HEK293T (cell line): ENCODE measurements around the gene INPP5E.

ENCODE experiments used
- CTCF ChIA-PET: fragments of 350-600 bp; formaldehyde crosslinking; extraction: SDS; loops from one replicate; lab custom pipeline; 2021; ENCODE audit warnings: antibody characterized with exemption, inconsistent platforms; lab: Yijun Ruan, JAX
- POLR2A ChIA-PET: fragments of 350-600 bp; formaldehyde crosslinking; extraction: SDS; loops from one replicate; lab custom pipeline; 2020; ENCODE audit warnings: antibody characterized with exemption, inconsistent platforms; lab: Yijun Ruan, JAX
- DNase-seq: peaks from one replicate; pipeline ENCODE4 v3.0.0; 2012; ENCODE audit warnings: mixed read lengths; ENCODE audit errors: extremely low spot score
- ARNT ChIP-seq: fragments of 450-650 bp; IDR thresholded peaks from 2 replicates; pipeline ENCODE4 v1.6.1; 2017; ENCODE audit warnings: mild to moderate bottlenecking
- BHLHE40 ChIP-seq: fragments of 450-650 bp; IDR thresholded peaks from 2 replicates; pipeline ENCODE4 v1.6.1; 2016; ENCODE audit warnings: mild to moderate bottlenecking, moderate library complexity, borderline replicate concordance
- CTBP1 ChIP-seq: fragments of 450-650 bp; IDR thresholded peaks from 2 replicates; pipeline ENCODE4 v1.6.1; 2016; ENCODE audit warnings: borderline replicate concordance
- ELF4 ChIP-seq: fragments of 450-650 bp; IDR thresholded peaks from 2 replicates; pipeline ENCODE4 v1.6.1; 2017; ENCODE audit warnings: antibody characterized with exemption
- FOXA1 ChIP-seq: fragments of 450-650 bp; IDR thresholded peaks from 2 replicates; pipeline ENCODE4 v1.6.1; 2016; ENCODE audit warnings: mild to moderate bottlenecking
- FOXK2 ChIP-seq: fragments of 450-650 bp; IDR thresholded peaks from 2 replicates; pipeline ENCODE4 v1.6.1; 2016; ENCODE audit warnings: mild to moderate bottlenecking
- FOXM1 ChIP-seq: fragments of 450-650 bp; IDR thresholded peaks from 2 replicates; pipeline ENCODE4 v1.6.1; 2017; ENCODE audit warnings: mild to moderate bottlenecking, borderline replicate concordance
- HDGF ChIP-seq: fragments of 450-650 bp; IDR thresholded peaks from 2 replicates; pipeline ENCODE4 v1.6.1; 2017; ENCODE audit warnings: antibody characterized with exemption, borderline replicate concordance
- L3MBTL2 ChIP-seq: fragments of 450-650 bp; conservative IDR thresholded peaks from 2 replicates; pipeline ENCODE4 v1.6.1; 2016; ENCODE audit warnings: mild to moderate bottlenecking
- LEF1 ChIP-seq: fragments of 450-650 bp; IDR thresholded peaks from 2 replicates; pipeline ENCODE4 v1.6.1; 2017; ENCODE audit warnings: mild to moderate bottlenecking, borderline replicate concordance
- NFRKB ChIP-seq: fragments of 450-650 bp; IDR thresholded peaks from 2 replicates; pipeline ENCODE4 v1.6.1; 2016; ENCODE audit warnings: mild to moderate bottlenecking, moderate library complexity
- PKNOX1 ChIP-seq: fragments of 450-650 bp; IDR thresholded peaks from 2 replicates; pipeline ENCODE4 v1.6.1; 2016
- SP1 ChIP-seq: fragments of 450-650 bp; IDR thresholded peaks from 2 replicates; pipeline ENCODE4 v1.6.1; 2017
- SUZ12 ChIP-seq: fragments of 450-650 bp; IDR thresholded peaks from 2 replicates; pipeline ENCODE4 v1.6.1; 2016; ENCODE audit warnings: mild to moderate bottlenecking
- TARDBP ChIP-seq: fragments of 450-650 bp; IDR thresholded peaks from 2 replicates; pipeline ENCODE4 v1.6.1; 2016
- ZNF384 ChIP-seq: fragments of 450-650 bp; IDR thresholded peaks from 2 replicates; pipeline ENCODE4 v1.6.1; 2016

Gene INPP5E

GRCh38 chr9:136453326-136453725, 13.7 kb upstream of the INPP5E start:
- ChIA-PET CTCF (no interaction called here), POLR2A (no interaction called here)
- TF ChIP-seq NFRKB: no peak
- no peak for DNase-seq

DNA sequence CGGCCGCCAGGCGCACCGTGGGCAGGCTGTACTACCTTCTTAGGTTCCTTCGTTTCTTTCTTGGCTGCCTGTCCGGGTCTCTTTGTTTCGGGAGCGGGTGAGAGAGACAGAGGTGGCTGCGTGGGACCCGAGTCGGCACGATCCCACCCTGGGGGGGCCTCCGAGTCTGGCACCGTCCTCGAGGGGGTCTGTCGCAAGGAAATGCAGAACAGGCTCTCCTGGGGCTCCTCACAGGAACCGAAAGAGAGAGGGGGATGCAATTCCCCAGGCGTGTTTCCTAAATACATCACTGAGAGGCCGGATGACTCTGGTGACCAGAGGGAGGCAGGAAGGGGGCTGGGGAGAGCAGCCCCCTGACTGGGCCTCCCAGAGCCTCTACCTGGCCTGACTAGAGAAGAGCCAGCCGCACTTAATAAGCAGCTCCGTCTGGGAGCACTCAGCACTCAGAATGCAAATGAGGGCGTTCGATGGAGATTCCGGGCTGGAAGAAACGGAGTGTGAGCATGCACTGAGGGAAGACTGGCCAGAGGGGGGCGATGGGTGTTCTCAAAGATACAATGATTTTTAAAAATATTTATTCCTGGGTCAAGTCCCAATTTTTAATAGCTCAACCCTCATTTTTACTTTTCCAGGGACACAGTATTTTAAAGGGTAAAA, 11.7 kb upstream of the INPP5E start:
- ChIA-PET CTCF (interaction anchor here (0.7 kb wide), 1 partner anchor 127 kb away, joined by 3 read pairs; no protein-coding TSS in a partner anchor), POLR2A (no interaction called here)
- no peak for TF ChIP-seq CTBP1
- TF ChIP-seq FOXA1: no peak
- no peak for TF ChIP-seq ARNT
- no peak for TF ChIP-seq PKNOX1
- TF ChIP-seq BHLHE40: no peak
- no peak for TF ChIP-seq ELF4
- TF ChIP-seq NFRKB: no peak
- no peak for TF ChIP-seq L3MBTL2
- no peak for TF ChIP-seq FOXM1
- TF ChIP-seq LEF1: no peak
- TF ChIP-seq SP1: no peak
- no peak for TF ChIP-seq SUZ12
- TF ChIP-seq ZNF384: no peak
- no peak for TF ChIP-seq TARDBP
- no peak for TF ChIP-seq FOXK2
- TF ChIP-seq HDGF: no peak
- no peak for DNase-seq

DNA sequence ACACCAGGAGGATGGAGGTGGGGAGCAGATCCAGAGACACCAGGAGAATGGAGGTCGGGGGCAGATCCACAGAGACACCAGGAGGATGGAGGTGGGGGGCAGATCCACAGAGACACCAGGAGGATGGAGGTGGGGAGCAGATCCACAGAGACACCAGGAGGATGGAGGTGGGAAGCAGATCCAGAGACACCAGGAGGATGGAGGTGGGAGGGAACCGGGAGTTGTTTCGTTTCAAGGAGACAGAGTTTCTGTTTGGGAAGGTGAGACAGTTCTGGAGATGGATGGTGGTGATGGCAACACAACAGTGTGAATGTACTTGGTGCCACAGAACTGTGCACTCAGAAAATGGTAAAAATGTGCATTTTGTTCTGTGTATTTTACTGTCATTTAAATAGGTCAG, 9.0 kb upstream of the INPP5E start:
- no peak for DNase-seq
- TF ChIP-seq FOXM1: no peak
- POLR2A ChIA-PET: no interaction called here
- CTCF ChIA-PET: no interaction called here

GRCh38 chr9:136447173-136447778, 7.6 kb upstream of the INPP5E start:
- ChIA-PET CTCF (no interaction called here), POLR2A (no interaction called here)
- TF ChIP-seq PKNOX1 (no peak), ZNF384 (no peak), FOXA1 (no peak), FOXK2 (no peak), HDGF (no peak), CTBP1 (no peak), ARNT (no peak), NFRKB (no peak)
- no peak for DNase-seq

- DNase-seq: no peak
- POLR2A ChIA-PET: interaction anchor here (1.1 kb wide), 1 partner anchor 36 kb away, joined by 3 read pairs; no protein-coding TSS in a partner anchor
- no peak for TF ChIP-seq ELF4
- TF ChIP-seq L3MBTL2: no peak
- CTCF ChIA-PET: no interaction called here
These were observed 6.2 kb upstream of the INPP5E start for GRCh38 chr9:136445799-136446198.

GRCh38 chr9:136444102-136444501, 4.5 kb upstream of the INPP5E start:
- POLR2A ChIA-PET: no interaction called here
- DNase-seq: no peak
- CTCF ChIA-PET: interaction anchor here (0.6 kb wide), 1 partner anchor 527 kb away, joined by 4 read pairs; no protein-coding TSS in a partner anchor
- TF ChIP-seq FOXK2 (no peak), SUZ12 (no peak), PKNOX1 (no peak), HDGF (no peak), ZNF384 (no peak), ELF4 (no peak), SP1 (no peak), NFRKB (no peak), LEF1 (no peak), BHLHE40 (no peak), CTBP1 (no peak), TARDBP (no peak), FOXM1 (no peak), ARNT (no peak), L3MBTL2 (no peak)

DNA sequence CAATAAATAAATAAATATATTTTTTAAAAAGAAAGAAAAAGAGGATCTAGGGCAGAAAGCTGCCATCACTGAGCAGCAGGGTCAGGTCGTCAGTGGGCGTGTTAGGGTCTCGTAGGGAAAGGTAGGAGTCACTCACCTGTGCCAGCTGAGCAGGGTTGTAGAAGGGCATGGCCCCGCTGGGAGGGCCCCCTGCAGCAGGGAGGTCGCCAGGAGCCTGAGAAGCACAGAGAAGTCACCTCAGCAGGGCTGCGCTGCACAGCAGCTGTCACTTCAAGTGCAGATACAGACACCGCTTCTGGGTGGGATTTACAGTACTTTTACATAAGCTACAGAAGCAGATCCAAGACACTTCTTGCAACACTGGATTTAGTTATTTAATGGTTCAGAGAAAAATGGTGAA, 4.0 kb upstream of the INPP5E start:
- CTCF ChIA-PET: no interaction called here
- POLR2A ChIA-PET: no interaction called here
- no peak for DNase-seq
- no peak for TF ChIP-seq FOXA1
- no peak for TF ChIP-seq NFRKB
- no peak for TF ChIP-seq ZNF384
- TF ChIP-seq ARNT: no peak
- TF ChIP-seq TARDBP: no peak
- no peak for TF ChIP-seq BHLHE40
- TF ChIP-seq FOXK2: no peak
- no peak for TF ChIP-seq L3MBTL2
- no peak for TF ChIP-seq PKNOX1
- TF ChIP-seq FOXM1: no peak
- no peak for TF ChIP-seq SP1
- no peak for TF ChIP-seq SUZ12
- no peak for TF ChIP-seq ELF4
- TF ChIP-seq HDGF: no peak
- TF ChIP-seq CTBP1: no peak
- no peak for TF ChIP-seq LEF1
